Measurements from ENCODE around the gene FBXO2.

FBXO2 gene

GRCh38 chr1:11648732-11649158 is 5.5 kb downstream of the FBXO2 start:
- no peak for TF ChIP-seq RAD21 (IDR thresholded peaks at IDR 0.05; ENCODE audit: low read depth)
- no peak for TF ChIP-seq TCF12 (IDR thresholded peaks at IDR 0.05; ENCODE audit: low read depth)
- no peak for TF ChIP-seq TAF1 (IDR thresholded peaks at IDR 0.05; ENCODE audit: low read depth)
- TF ChIP-seq, protein P1, sequence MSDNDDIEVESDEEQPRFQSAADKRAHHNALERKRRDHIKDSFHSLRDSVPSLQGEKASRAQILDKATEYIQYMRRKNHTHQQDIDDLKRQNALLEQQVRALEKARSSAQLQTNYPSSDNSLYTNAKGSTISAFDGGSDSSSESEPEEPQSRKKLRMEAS (IDR thresholded peaks at IDR 0.05): no peak
- no peak for TF ChIP-seq YY1 (IDR thresholded peaks at IDR 0.05; ENCODE audit: low read depth)
- TF ChIP-seq NFIC (IDR thresholded peaks at IDR 0.05): no peak

GRCh38 chr1:11648039-11648438 is 6.2 kb downstream of the FBXO2 start:
- no peak for TF ChIP-seq TEAD4 (IDR thresholded peaks at IDR 0.05)
- TF ChIP-seq TCF12 (IDR thresholded peaks at IDR 0.05; ENCODE audit: low read depth): no peak
- no peak for TF ChIP-seq ZBTB7A (IDR thresholded peaks at IDR 0.05; ENCODE audit: low read depth)
- TF ChIP-seq REST (IDR thresholded peaks at IDR 0.05; ENCODE audit: low read depth): no peak
- no peak for TF ChIP-seq NFIC (IDR thresholded peaks at IDR 0.05)

DNA sequence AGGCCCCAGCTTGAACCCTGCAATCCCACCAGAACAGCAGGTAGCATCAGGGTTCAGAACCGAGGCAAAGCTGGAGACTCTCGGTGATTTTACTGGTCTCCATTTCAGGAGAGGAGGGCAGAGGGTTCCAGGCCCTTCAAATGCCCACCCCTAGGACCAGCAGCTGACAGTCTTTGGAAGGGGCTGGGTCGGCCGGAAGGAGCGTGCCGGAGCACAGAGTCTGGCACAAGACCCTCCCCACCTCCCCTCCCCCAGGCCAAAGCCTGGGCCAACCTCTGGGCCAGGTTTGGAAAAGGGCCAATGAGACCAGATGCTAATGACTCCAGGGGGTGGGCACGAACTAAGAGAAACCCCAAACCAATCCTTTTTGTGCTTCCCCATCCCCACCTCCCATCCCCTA is 6.9 kb downstream of the FBXO2 start:
- TF ChIP-seq REST (IDR thresholded peaks at IDR 0.05; ENCODE audit: low read depth) (no peak), TCF12 (IDR thresholded peaks at IDR 0.05; ENCODE audit: low read depth) (no peak), CREB1 (IDR thresholded peaks at IDR 0.05; ENCODE audit: low read depth) (no peak), NFIC (IDR thresholded peaks at IDR 0.05) (no peak), EP300 (IDR thresholded peaks at IDR 0.05; ENCODE audit: borderline replicate concordance) (no peak), TEAD4 (IDR thresholded peaks at IDR 0.05) (no peak)
- TF ChIP-seq, protein P1 (IDR thresholded peaks at IDR 0.05): no peak
- TF ChIP-seq, protein P2, sequence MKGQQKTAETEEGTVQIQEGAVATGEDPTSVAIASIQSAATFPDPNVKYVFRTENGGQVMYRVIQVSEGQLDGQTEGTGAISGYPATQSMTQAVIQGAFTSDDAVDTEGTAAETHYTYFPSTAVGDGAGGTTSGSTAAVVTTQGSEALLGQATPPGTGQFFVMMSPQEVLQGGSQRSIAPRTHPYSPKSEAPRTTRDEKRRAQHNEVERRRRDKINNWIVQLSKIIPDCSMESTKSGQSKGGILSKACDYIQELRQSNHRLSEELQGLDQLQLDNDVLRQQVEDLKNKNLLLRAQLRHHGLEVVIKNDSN (IDR thresholded peaks at IDR 0.05): no peak

DNA sequence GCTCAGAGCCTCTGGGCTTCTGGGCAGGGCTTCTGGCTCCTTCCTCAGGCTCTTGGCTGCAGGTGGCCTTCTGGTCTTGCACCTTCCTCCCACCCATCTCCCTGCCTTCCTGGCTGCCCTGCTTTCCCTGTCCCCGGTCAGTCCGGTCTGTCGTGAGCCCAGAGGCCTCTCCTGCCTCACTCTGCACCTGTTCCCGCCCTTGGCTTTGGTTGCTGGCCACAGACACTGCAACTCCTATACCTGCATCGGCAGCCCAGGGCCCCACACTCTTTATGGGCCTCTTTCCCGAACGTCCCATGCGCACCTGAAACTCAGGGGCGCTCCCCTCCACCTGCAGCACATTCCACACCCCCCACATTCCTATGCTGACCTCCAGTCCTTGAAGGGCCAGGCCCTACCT is 7.9 kb downstream of the FBXO2 start:
- TF ChIP-seq RAD21 (IDR thresholded peaks at IDR 0.05; ENCODE audit: low read depth) (no peak), ZBTB7A (IDR thresholded peaks at IDR 0.05; ENCODE audit: low read depth) (no peak), CREB1 (IDR thresholded peaks at IDR 0.05; ENCODE audit: low read depth) (no peak), REST (IDR thresholded peaks at IDR 0.05; ENCODE audit: low read depth) (no peak), FOXM1 (IDR thresholded peaks at IDR 0.05; ENCODE audit: borderline replicate concordance, low read depth) (no peak), NFIC (IDR thresholded peaks at IDR 0.05) (no peak), EGR1 (IDR thresholded peaks at IDR 0.05) (no peak), TAF1 (IDR thresholded peaks at IDR 0.05; ENCODE audit: low read depth) (no peak), YY1 (IDR thresholded peaks at IDR 0.05; ENCODE audit: low read depth) (no peak), TEAD4 (IDR thresholded peaks at IDR 0.05) (no peak), TCF12 (IDR thresholded peaks at IDR 0.05; ENCODE audit: low read depth) (no peak), CEBPB (IDR thresholded peaks at IDR 0.05) (no peak), EP300 (IDR thresholded peaks at IDR 0.05; ENCODE audit: borderline replicate concordance) (no peak)
- TF ChIP-seq, protein P1 (IDR thresholded peaks at IDR 0.05): no peak
- TF ChIP-seq, protein P2 (IDR thresholded peaks at IDR 0.05): no peak

GRCh38 chr1:11645670-11646265 is 8.5 kb downstream of the FBXO2 start:
- TF ChIP-seq RAD21 (IDR thresholded peaks at IDR 0.05; ENCODE audit: low read depth) (peak; percentile 85), YY1 (IDR thresholded peaks at IDR 0.05; ENCODE audit: low read depth) (no peak), FOXM1 (IDR thresholded peaks at IDR 0.05; ENCODE audit: borderline replicate concordance, low read depth) (no peak), EP300 (IDR thresholded peaks at IDR 0.05; ENCODE audit: borderline replicate concordance) (no peak)
- TF ChIP-seq, protein P1 (IDR thresholded peaks at IDR 0.05): no peak
